B cell (primary cell): ENCODE results near the gene KRT14. TPM values are rescaled to one million over a fixed set of nuclear protein-coding genes. Genes with fewer than 3 reads are reported as not detected.

Source experiments
- ATAC-seq: fragments of 200-7000 bp; cut with Tn5 transposase; one replicate; pipeline ENCODE4 v1.10.0; 2021; ENCODE audit warnings: low read depth, mild to moderate bottlenecking, moderate number of reproducible peaks, moderate library complexity
- CTCF ChIA-PET: fragments of 350-600 bp; sonication (Branson Sonifier 250); formaldehyde crosslinking; loops from one replicate; lab custom pipeline; 2021; ENCODE audit warnings: antibody characterized with exemption, inconsistent platforms; lab: Charles Lee
- POLR2A ChIA-PET: fragments of 350-600 bp; sonication (Branson Sonifier 250); formaldehyde crosslinking; loops from one replicate; lab custom pipeline; 2021; ENCODE audit warnings: antibody characterized with exemption; lab: Charles Lee
- DNase-seq: peaks from one replicate; pipeline ENCODE4 v3.0.0; 2013
- H2AFZ ChIP-seq: 2 replicates; pipeline ENCODE4 v1.6.1; 2012; ENCODE audit warnings: mild to moderate bottlenecking, low read depth, low read length; ENCODE audit not compliant: insufficient read depth, poor library complexity, severe bottlenecking
- H3K27ac ChIP-seq, 2 donors: 1 replicate in 1 of 2; 2 replicates in 1 of 2; pipeline ENCODE4 v1.5.1; 2012 to 2013; ENCODE audit warnings: low read length in 2 of 2, mild to moderate bottlenecking in 2 of 2, moderate library complexity in 1 of 2
- H3K27me3 ChIP-seq, 4 experiments: fragments of 200-600 bp in 1 of 4; sonication (generic) in 1 of 4; replicated peaks in 1 of 4; 1 replicate in 2 of 4; 2 replicates in 2 of 4; pipeline versions ENCODE4 v1.6.1 to v1.7.0; 2013 to 2016; ENCODE audit warnings: low read length in 3 of 4, mild to moderate bottlenecking in 2 of 4, mixed read lengths in 1 of 4, moderate library complexity in 1 of 4; ENCODE audit not compliant: insufficient read depth in 4 of 4, control insufficient read depth in 3 of 4; ENCODE audit errors: control extremely low read depth in 1 of 4
- H3K36me3 ChIP-seq, 2 experiments: replicated peaks in 1 of 2; 1 replicate in 1 of 2; 2 replicates in 1 of 2; pipeline versions ENCODE4 v1.6.1 to v1.7.1; 2013; ENCODE audit warnings: low read length in 1 of 2; ENCODE audit not compliant: insufficient read depth in 2 of 2, control insufficient read depth in 1 of 2; ENCODE audit errors: control extremely low read depth in 1 of 2, extremely low read depth in 1 of 2
- H3K4me1 ChIP-seq, 2 donors: fragments of 200-600 bp in 1 of 2; sonication (generic) in 1 of 2; 1 replicate in 1 of 2; 2 replicates in 1 of 2; pipeline versions ENCODE4 v1.5.1 to v1.6.1; 2013 to 2017; ENCODE audit warnings: low read length in 2 of 2; ENCODE audit not compliant: control insufficient read depth in 2 of 2, insufficient read depth in 2 of 2
- H3K4me2 ChIP-seq: replicated peaks from 2 replicates; pipeline ENCODE3; 2012; ENCODE audit warnings: mild to moderate bottlenecking, low read depth, low read length; ENCODE audit not compliant: poor library complexity, severe bottlenecking
- H3K4me3 ChIP-seq, 5 experiments: fragments of 200-600 bp in 1 of 5; sonication (generic) in 1 of 5; 1 replicate in 3 of 5; 2 replicates in 2 of 5; pipeline versions ENCODE4 v1.5.1 to v1.7.0; 2011 to 2016; ENCODE audit warnings: low read length in 4 of 5, mild to moderate bottlenecking in 4 of 5, low read depth in 2 of 5, control low read depth in 1 of 5, moderate library complexity in 1 of 5; ENCODE audit not compliant: insufficient read depth in 1 of 5; ENCODE audit errors: control extremely low read depth in 1 of 5, extremely low read depth in 1 of 5
- H3K79me2 ChIP-seq: fragments of 200-600 bp; sonication (generic); one replicate; pipeline ENCODE4 v1.6.0; 2016; ENCODE audit warnings: low read length; ENCODE audit not compliant: control insufficient read depth, insufficient read depth
- H3K9ac ChIP-seq: fragments of 200-600 bp; sonication (generic); 2 replicates; pipeline ENCODE4 v1.6.1; 2017; ENCODE audit warnings: mild to moderate bottlenecking, low read length, moderate library complexity
- H3K9me3 ChIP-seq, 3 donors: one replicate each; pipeline versions ENCODE4 v1.6.1 to v1.7.1; 2013; ENCODE audit warnings: low read length in 2 of 3; ENCODE audit not compliant: control insufficient read depth in 2 of 3, insufficient read depth in 1 of 3; ENCODE audit errors: control extremely low read depth in 1 of 3
- H4K20me1 ChIP-seq: 2 replicates; pipeline ENCODE4 v1.6.0; 2012; ENCODE audit warnings: mild to moderate bottlenecking, low read length; ENCODE audit not compliant: insufficient read depth, control insufficient read depth, poor library complexity, severe bottlenecking
- H3K27ac Mint-ChIP-seq: one replicate; pipeline ENCODE4 v1.8.0; 2021; ENCODE audit warnings: mixed read lengths
- H3K27me3 Mint-ChIP-seq: one replicate; pipeline ENCODE4 v1.8.0; 2021; ENCODE audit warnings: mixed read lengths
- H3K4me1 Mint-ChIP-seq: one replicate; pipeline ENCODE4 v1.8.0; 2021; ENCODE audit warnings: mixed read lengths
- H3K4me3 Mint-ChIP-seq: one replicate; pipeline ENCODE4 v1.8.0; 2021; ENCODE audit warnings: mixed read lengths
- H3K9me3 Mint-ChIP-seq: one replicate; pipeline ENCODE4 v1.8.0; 2022; ENCODE audit warnings: mixed read lengths; ENCODE audit not compliant: insufficient read depth
- EZH2 ChIP-seq: IDR thresholded peaks from 2 replicates; pipeline ENCODE4 v1.6.1; 2012; ENCODE audit warnings: borderline replicate concordance, low read depth, mild to moderate bottlenecking, moderate library complexity, low read length; ENCODE audit not compliant: insufficient read depth, poor library complexity, severe bottlenecking
- WGBS: methylation state at CpG from one replicate; pipeline ENCODE4 v1.1.5; 2013; ENCODE audit warnings: missing lambda C conversion rate; ENCODE audit not compliant: insufficient coverage; 5-methylcytosine and 5-hydroxymethylcytosine counted together
- intact Hi-C: fragments of 100-400 bp; cut with micrococcal nuclease; formaldehyde crosslinking; loops from one replicate; pipeline ENCODE4 v1.10.0; 2022
- polyA plus RNA-seq: library from polyadenylated mRNA; depleted of rRNA; stranded (reverse); fragments of >200 nt; gene quantifications from 2 replicates; pipeline ENCODE4 v1.2.3, GENCODE V29; 2012
- total RNA-seq, 2 donors: library from RNA; stranded (reverse); fragments of 120-200 nt in 1 of 2; gene quantifications; 1 replicate in 1 of 2; 2 replicates in 1 of 2; pipeline versions ENCODE4 v1.2.3 to v1.2.4, GENCODE V29; 2013 to 2022
- TF ChIP-seq, protein P1 (sequence below): fragments of 200-600 bp; IDR thresholded peaks from one replicate; pipeline ENCODE4 v1.8.0; 2022; ENCODE audit warnings: antibody characterized with exemption, mild to moderate bottlenecking

KRT14 gene
- total and polyA plus RNA-seq, 2 donors (not counting 1 experiment from before 2014, with no cell fraction given), result not detected

GRCh38 chr17:41592601-41593305 lies 6.1 kb upstream of the KRT14 start:
- Histone ChIP-seq H4K20me1 (no peaks in the 10 kb centered on the region), H3K27me3 (peaks cover 0 to under 1% (median 0%) of the 10 kb centered on the region in 4 experiments), H3K4me1 (no peaks in the 10 kb centered on the region), H3K4me3 (no peak overlapping the region), H3K4me2 (no peak overlapping the region), H3K79me2 (no peaks in the 10 kb centered on the region), H2AFZ (no peak overlapping the region), H3K36me3 (no peaks in the 10 kb centered on the region), H3K9me3 (peaks cover 0 to 4% (median 0%) of the 10 kb centered on the region in 3 donors), H3K27ac (no peak overlapping the region), H3K9ac (no peak overlapping the region)
- ChIA-PET CTCF (interaction anchor here (1.2 to 1.9 kb wide), 2 partner anchors 43 to 56 kb away, joined by 3 to 6 read pairs; no protein-coding TSS in a partner anchor), POLR2A (no interaction called here)
- H3K4me1 Mint-ChIP-seq, result no peaks in the 10 kb centered on the region
- WGBS, result 93% methylated on average over 6 of the region's 12 CpGs
- intact Hi-C loops, result no loop called here
- ATAC-seq (no peak), DNase-seq (no peak)
- no peak overlapping the region for H3K4me3 Mint-ChIP-seq
- peaks cover 35% of the 10 kb centered on the region for H3K27me3 Mint-ChIP-seq
- no peak for TF ChIP-seq EZH2
- TF ChIP-seq, protein P1, sequence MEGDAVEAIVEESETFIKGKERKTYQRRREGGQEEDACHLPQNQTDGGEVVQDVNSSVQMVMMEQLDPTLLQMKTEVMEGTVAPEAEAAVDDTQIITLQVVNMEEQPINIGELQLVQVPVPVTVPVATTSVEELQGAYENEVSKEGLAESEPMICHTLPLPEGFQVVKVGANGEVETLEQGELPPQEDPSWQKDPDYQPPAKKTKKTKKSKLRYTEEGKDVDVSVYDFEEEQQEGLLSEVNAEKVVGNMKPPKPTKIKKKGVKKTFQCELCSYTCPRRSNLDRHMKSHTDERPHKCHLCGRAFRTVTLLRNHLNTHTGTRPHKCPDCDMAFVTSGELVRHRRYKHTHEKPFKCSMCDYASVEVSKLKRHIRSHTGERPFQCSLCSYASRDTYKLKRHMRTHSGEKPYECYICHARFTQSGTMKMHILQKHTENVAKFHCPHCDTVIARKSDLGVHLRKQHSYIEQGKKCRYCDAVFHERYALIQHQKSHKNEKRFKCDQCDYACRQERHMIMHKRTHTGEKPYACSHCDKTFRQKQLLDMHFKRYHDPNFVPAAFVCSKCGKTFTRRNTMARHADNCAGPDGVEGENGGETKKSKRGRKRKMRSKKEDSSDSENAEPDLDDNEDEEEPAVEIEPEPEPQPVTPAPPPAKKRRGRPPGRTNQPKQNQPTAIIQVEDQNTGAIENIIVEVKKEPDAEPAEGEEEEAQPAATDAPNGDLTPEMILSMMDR, result no peak
- no peak overlapping the region for H3K27ac Mint-ChIP-seq
- H3K9me3 Mint-ChIP-seq, result no peaks in the 10 kb centered on the region

- no peaks in the 10 kb centered on the region for H3K79me2 ChIP-seq
- no peak overlapping the region for H3K4me2 ChIP-seq
- Mint-ChIP-seq H3K27ac (no peak overlapping the region), H3K4me3 (no peak overlapping the region), H3K9me3 (no peaks in the 10 kb centered on the region), H3K27me3 (peaks cover 21% of the 10 kb centered on the region), H3K4me1 (no peaks in the 10 kb centered on the region)
- TF ChIP-seq EZH2, result no peak
- TF ChIP-seq, protein P1, result no peak
- ChIA-PET CTCF (no interaction called here), POLR2A (no interaction called here)
- WGBS, result 86% methylated on average over 1 of the region's 3 CpGs
- no peak overlapping the region for H2AFZ ChIP-seq
- H3K27ac ChIP-seq, result no peak overlapping the region
- ATAC-seq (no peak), DNase-seq (no peak)
- no peaks in the 10 kb centered on the region for H3K9me3 ChIP-seq
- H3K36me3 ChIP-seq, result no peaks in the 10 kb centered on the region
- no peaks in the 10 kb centered on the region for H4K20me1 ChIP-seq
- H3K4me1 ChIP-seq, result no peaks in the 10 kb centered on the region
- intact Hi-C loops, result no loop called here
- H3K4me3 ChIP-seq, result no peak overlapping the region
- H3K27me3 ChIP-seq, result peaks cover 0 to 4% (median 0%) of the 10 kb centered on the region in 4 experiments
- no peak overlapping the region for H3K9ac ChIP-seq
These were observed 2.6 kb upstream of the KRT14 start for GRCh38 chr17:41589301-41589700.
